RWPE2 (cell line): Measurements from ENCODE around the gene SGSM2.

Experiments
- ATAC-seq: fragments of 200-7000 bp; cut with Tn5 transposase; 3 replicates; pipeline ENCODE4 v1.9.1; 2021; ENCODE audit warnings: low read depth
- DNase-seq: peaks from one replicate; pipeline ENCODE4 v3.0.0-alpha.2; 2020; ENCODE audit warnings: low spot score
- H3K27ac ChIP-seq: fragments of 450-650 bp; 2 replicates; pipeline ENCODE4 v1.5.1; 2017; ENCODE audit warnings: mild to moderate bottlenecking; ENCODE audit not compliant: poor library complexity, severe bottlenecking
- H3K27me3 ChIP-seq: fragments of 250-450 bp; sonication (Bioruptor Pico); 2 replicates; pipeline ENCODE4 v1.5.1; 2021; ENCODE audit warnings: mild to moderate bottlenecking, moderate library complexity; ENCODE audit not compliant: insufficient read depth, poor library complexity, severe bottlenecking
- H3K36me3 ChIP-seq: fragments of 250-450 bp; sonication (Bioruptor Pico); 2 replicates; pipeline ENCODE4 v1.5.1; 2020; ENCODE audit warnings: low read depth, mild to moderate bottlenecking, moderate library complexity
- H3K4me1 ChIP-seq: fragments of 250-450 bp; sonication (Bioruptor Pico); 2 replicates; pipeline ENCODE4 v1.5.1; 2021; ENCODE audit warnings: mild to moderate bottlenecking, moderate library complexity; ENCODE audit not compliant: insufficient read depth, poor library complexity, severe bottlenecking
- H3K4me3 ChIP-seq: fragments of 250-450 bp; sonication (Bioruptor Pico); 2 replicates; pipeline ENCODE4 v1.5.1; 2021; ENCODE audit warnings: mild to moderate bottlenecking, moderate library complexity; ENCODE audit not compliant: severe bottlenecking
- H3K9me3 ChIP-seq: fragments of 250-450 bp; sonication (Bioruptor Pico); 2 replicates; pipeline ENCODE4 v1.5.1; 2021; ENCODE audit warnings: mild to moderate bottlenecking, moderate library complexity; ENCODE audit not compliant: severe bottlenecking
- CTCF ChIP-seq: fragments of 450-650 bp; IDR thresholded peaks from one replicate; pipeline ENCODE4 v1.5.1; 2017; ENCODE audit warnings: mild to moderate bottlenecking, moderate library complexity; ENCODE audit not compliant: poor library complexity, severe bottlenecking

Gene SGSM2, protein sequence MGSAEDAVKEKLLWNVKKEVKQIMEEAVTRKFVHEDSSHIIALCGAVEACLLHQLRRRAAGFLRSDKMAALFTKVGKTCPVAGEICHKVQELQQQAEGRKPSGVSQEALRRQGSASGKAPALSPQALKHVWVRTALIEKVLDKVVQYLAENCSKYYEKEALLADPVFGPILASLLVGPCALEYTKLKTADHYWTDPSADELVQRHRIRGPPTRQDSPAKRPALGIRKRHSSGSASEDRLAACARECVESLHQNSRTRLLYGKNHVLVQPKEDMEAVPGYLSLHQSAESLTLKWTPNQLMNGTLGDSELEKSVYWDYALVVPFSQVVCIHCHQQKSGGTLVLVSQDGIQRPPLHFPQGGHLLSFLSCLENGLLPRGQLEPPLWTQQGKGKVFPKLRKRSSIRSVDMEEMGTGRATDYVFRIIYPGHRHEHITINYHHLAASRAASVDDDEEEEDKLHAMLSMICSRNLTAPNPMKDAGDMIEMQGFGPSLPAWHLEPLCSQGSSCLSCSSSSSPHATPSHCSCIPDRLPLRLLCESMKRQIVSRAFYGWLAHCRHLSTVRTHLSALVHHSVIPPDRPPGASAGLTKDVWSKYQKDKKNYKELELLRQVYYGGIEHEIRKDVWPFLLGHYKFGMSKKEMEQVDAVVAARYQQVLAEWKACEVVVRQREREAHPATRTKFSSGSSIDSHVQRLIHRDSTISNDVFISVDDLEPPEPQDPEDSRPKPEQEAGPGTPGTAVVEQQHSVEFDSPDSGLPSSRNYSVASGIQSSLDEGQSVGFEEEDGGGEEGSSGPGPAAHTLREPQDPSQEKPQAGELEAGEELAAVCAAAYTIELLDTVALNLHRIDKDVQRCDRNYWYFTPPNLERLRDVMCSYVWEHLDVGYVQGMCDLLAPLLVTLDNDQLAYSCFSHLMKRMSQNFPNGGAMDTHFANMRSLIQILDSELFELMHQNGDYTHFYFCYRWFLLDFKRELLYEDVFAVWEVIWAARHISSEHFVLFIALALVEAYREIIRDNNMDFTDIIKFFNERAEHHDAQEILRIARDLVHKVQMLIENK

DNA sequence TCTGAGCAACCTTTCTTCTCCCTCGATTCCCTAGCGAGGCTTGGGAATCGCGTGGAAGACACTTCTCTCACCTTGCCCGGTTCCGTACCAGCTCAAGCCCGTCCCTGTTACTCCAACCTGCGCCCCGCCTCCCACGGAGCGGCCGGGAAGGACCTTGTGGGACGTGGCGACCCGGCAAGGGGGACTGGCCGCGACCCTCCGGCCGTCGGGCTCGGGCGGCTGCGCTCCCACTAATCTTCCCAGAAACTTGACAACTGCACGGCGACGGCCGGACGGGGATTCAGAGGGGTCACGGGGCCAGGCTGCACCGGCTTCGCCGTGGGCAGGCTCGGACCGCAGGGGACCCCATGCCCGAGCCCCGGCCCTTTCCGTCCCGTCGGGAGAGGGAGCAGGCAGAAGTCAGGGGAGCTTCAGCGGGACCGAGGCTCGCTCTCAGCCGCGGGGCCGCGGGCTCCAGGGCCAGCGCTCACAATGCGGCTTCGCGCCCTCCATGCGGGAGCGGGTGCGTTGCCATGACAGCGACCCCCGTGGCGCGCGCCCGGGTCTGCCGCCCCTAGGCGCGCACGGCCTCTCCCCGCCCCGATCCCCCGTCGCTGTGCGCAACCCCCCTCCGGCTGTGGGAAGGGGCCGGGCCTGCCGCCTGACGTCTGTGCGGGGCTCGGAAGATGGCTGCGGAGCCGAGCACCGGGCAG, at the start of gene SGSM2:
Gene SGSM2, plus strand, starts transcription at position 650 of the 692 bp plus-strand sequence. CDS start 188 bp downstream, outside the sequence.
- H3K27ac ChIP-seq: peak within 1 kb of the TSS; percentile 62
- ATAC-seq (peak; percentile 60), DNase-seq (peak; percentile 68)
- peak within 1 kb of the TSS; percentile 82 for H3K4me3 ChIP-seq
- H3K4me1 ChIP-seq: peaks cover 6% of the 10 kb centered on the region
- H3K27me3 ChIP-seq: no peaks in the 10 kb centered on the region
- no peaks in the 10 kb centered on the region for H3K9me3 ChIP-seq
- peaks cover 50% of the 10 kb centered on the region for H3K36me3 ChIP-seq
- no peak for TF ChIP-seq CTCF

- Histone ChIP-seq H3K27ac (no peak overlapping the region), H3K4me3 (no peak overlapping the region), H3K9me3 (no peaks in the 10 kb centered on the region), H3K27me3 (no peaks in the 10 kb centered on the region), H3K4me1 (no peaks in the 10 kb centered on the region), H3K36me3 (peaks cover 75% of the 10 kb centered on the region)
- TF ChIP-seq CTCF: no peak
- no peak for ATAC-seq
- DNase-seq: no peak
These were observed 47.3 kb upstream of the SGSM2 start for GRCh38 chr17:2289878-2290478.

- Histone ChIP-seq H3K36me3 (peaks cover 82% of the 10 kb centered on the region), H3K4me3 (no peak overlapping the region), H3K4me1 (no peaks in the 10 kb centered on the region), H3K27me3 (no peaks in the 10 kb centered on the region), H3K27ac (no peak overlapping the region), H3K9me3 (no peaks in the 10 kb centered on the region)
- no peak for TF ChIP-seq CTCF
- DNase-seq (no peak), ATAC-seq (no peak)
These were observed 45.2 kb upstream of the SGSM2 start for GRCh38 chr17:2292100-2292499.

- no peak for TF ChIP-seq CTCF
- Histone ChIP-seq H3K27me3 (no peaks in the 10 kb centered on the region), H3K27ac (no peak overlapping the region), H3K4me3 (no peak overlapping the region), H3K9me3 (no peaks in the 10 kb centered on the region), H3K4me1 (no peaks in the 10 kb centered on the region), H3K36me3 (peaks cover 84% of the 10 kb centered on the region)
- no peak for DNase-seq
- ATAC-seq: peak; percentile 45; the same call in 2 of the 3 replicates
These were observed 41.7 kb upstream of the SGSM2 start for GRCh38 chr17:2295575-2295974.
